Keratinocyte (primary cell): ENCODE measurements around the gene POGZ.

Experiments used
- EZH2 ChIP-seq: IDR thresholded peaks from one replicate; pipeline ENCODE4 v1.6.1; 2012; ENCODE audit warnings: inconsistent platforms, mild to moderate bottlenecking, low read length, moderate library complexity
- TF ChIP-seq, protein P1 (sequence below), 3 experiments: IDR thresholded peaks in 1 of 3; conservative IDR thresholded peaks in 1 of 3; optimal IDR thresholded peaks in 1 of 3; 2 replicates in 2 of 3; 3 replicates in 1 of 3; pipeline versions ENCODE3 to v1.5.1; 2011; ENCODE audit warnings: low read length in 3 of 3, mild to moderate bottlenecking in 3 of 3, moderate library complexity in 2 of 3, control low read depth in 1 of 3, inconsistent platforms in 1 of 3; ENCODE audit not compliant: insufficient read depth in 2 of 3; ENCODE audit errors: extremely low read depth in 1 of 3

DNA sequence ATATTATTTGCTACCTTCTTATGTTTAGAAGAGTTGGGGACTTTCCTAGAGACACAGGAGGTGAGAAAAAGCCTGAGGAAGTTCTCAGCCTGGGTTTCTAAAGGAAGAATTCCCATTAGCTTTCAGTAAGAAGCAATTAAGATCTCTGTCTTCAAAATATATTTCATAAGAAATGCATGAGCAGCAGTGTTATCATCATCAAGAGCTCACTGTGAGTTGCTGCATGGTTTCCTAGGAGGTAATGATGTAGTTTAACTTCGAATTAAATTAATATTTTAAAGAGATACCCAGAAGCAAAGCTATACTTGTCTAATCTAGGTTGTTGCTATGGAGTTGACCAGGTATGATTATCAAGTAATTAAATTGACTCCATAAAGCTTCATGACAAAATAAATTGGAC lies 5.7 kb upstream of the POGZ start:
- TF ChIP-seq, protein P1, sequence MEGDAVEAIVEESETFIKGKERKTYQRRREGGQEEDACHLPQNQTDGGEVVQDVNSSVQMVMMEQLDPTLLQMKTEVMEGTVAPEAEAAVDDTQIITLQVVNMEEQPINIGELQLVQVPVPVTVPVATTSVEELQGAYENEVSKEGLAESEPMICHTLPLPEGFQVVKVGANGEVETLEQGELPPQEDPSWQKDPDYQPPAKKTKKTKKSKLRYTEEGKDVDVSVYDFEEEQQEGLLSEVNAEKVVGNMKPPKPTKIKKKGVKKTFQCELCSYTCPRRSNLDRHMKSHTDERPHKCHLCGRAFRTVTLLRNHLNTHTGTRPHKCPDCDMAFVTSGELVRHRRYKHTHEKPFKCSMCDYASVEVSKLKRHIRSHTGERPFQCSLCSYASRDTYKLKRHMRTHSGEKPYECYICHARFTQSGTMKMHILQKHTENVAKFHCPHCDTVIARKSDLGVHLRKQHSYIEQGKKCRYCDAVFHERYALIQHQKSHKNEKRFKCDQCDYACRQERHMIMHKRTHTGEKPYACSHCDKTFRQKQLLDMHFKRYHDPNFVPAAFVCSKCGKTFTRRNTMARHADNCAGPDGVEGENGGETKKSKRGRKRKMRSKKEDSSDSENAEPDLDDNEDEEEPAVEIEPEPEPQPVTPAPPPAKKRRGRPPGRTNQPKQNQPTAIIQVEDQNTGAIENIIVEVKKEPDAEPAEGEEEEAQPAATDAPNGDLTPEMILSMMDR (optimal IDR thresholded peaks at IDR 0.05 in 1 of 3, IDR thresholded peaks at IDR 0.05 in 1 of 3, conservative IDR thresholded peaks at IDR 0.05 in 1 of 3; ENCODE audit: extremely low read depth in 1 of 3, insufficient read depth in 2 of 3, low read length in 3 of 3): no peak
- TF ChIP-seq EZH2: no peak
